H1 (cell line): ENCODE data around the gene SMAD6. TPM values are rescaled to one million over a fixed set of nuclear protein-coding genes. Genes with fewer than 3 reads are reported as not detected.
A peak's percentile ranks its signal among the peaks of the same experiment; 100 is the strongest.

Experiments
- CTCF ChIA-PET: fragments of 300-600 bp; sonication (Branson Sonifier 250); formaldehyde crosslinking; loops from one replicate; lab custom pipeline; 2021; ENCODE audit not compliant: partially characterized antibody; lab: Charles Lee
- POLR2A ChIA-PET: fragments of 300-600 bp; sonication (Branson Sonifier 250); formaldehyde crosslinking; loops from one replicate; lab custom pipeline; 2021; ENCODE audit warnings: inconsistent platforms; ENCODE audit not compliant: partially characterized antibody; lab: Charles Lee
- DNase-seq, 2 experiments: peaks; one replicate each; pipeline versions ENCODE4 v3.0.0 to v3.0.0-alpha.2; 2010 to 2022; ENCODE audit warnings: low spot score in 2 of 2, low read depth in 1 of 2, mixed read lengths in 1 of 2
- FAIRE-seq: peaks from 2 replicates; lab custom pipeline; 2011; peaks lifted over from hg19 to GRCh38; lab: Jason Lieb, UNC
- H2AFZ ChIP-seq: 2 replicates; pipeline ENCODE4 v1.8.1; 2012; ENCODE audit warnings: low read length, inconsistent platforms
- H2AK5ac ChIP-seq: 2 replicates; pipeline ENCODE4 v1.6.1; 2013; ENCODE audit warnings: low read depth, low read length
- H2BK120ac ChIP-seq: replicated peaks from 2 replicates; pipeline ENCODE3; 2013; ENCODE audit warnings: low read depth, low read length, inconsistent platforms
- H2BK12ac ChIP-seq: 2 replicates; pipeline ENCODE4 v1.6.1; 2013; ENCODE audit warnings: low read depth, low read length
- H2BK15ac ChIP-seq: 2 replicates; pipeline ENCODE4 v1.6.1; 2013; ENCODE audit warnings: low read length
- H2BK20ac ChIP-seq: 2 replicates; pipeline ENCODE4 v1.6.1; 2013; ENCODE audit warnings: low read length
- H2BK5ac ChIP-seq: 2 replicates; pipeline ENCODE4 v1.6.1; 2013; ENCODE audit warnings: low read depth, low read length
- H3K14ac ChIP-seq: 2 replicates; pipeline ENCODE4 v1.6.1; 2013; ENCODE audit warnings: inconsistent platforms; ENCODE audit not compliant: insufficient read length
- H3K18ac ChIP-seq: 2 replicates; pipeline ENCODE4 v1.6.1; 2013; ENCODE audit warnings: low read length; ENCODE audit errors: extremely low read depth
- H3K23ac ChIP-seq: 2 replicates; pipeline ENCODE4 v1.6.1; 2013; ENCODE audit warnings: inconsistent platforms; ENCODE audit not compliant: insufficient read length
- H3K23me2 ChIP-seq: 2 replicates; pipeline ENCODE4 v1.6.1; 2013; ENCODE audit warnings: low read depth, low read length
- H3K27ac ChIP-seq: 2 replicates; pipeline ENCODE4 v1.6.1; 2011; ENCODE audit warnings: low read depth, low read length, inconsistent platforms
- H3K27me3 ChIP-seq, 4 experiments: replicated peaks in 1 of 4; 1 replicate in 1 of 4; 2 replicates in 3 of 4; pipeline versions ENCODE4 v1.6.1 to v1.8.1; 2011 to 2013; ENCODE audit warnings: low read length in 3 of 4, mild to moderate bottlenecking in 3 of 4, inconsistent platforms in 2 of 4, mixed read lengths in 2 of 4, moderate library complexity in 1 of 4; ENCODE audit not compliant: control insufficient read depth in 3 of 4, insufficient read depth in 3 of 4; ENCODE audit errors: extremely low read depth in 1 of 4
- H3K36me3 ChIP-seq, 4 experiments: 2 replicates each; pipeline versions ENCODE4 v1.6.1 to v1.8.1; 2011 to 2013; ENCODE audit warnings: mild to moderate bottlenecking in 4 of 4, low read length in 3 of 4, moderate library complexity in 2 of 4, control low read depth in 1 of 4, inconsistent platforms in 1 of 4; ENCODE audit not compliant: insufficient read depth in 4 of 4, control insufficient read depth in 2 of 4
- H3K4ac ChIP-seq: replicated peaks from 2 replicates; pipeline ENCODE3; 2013; ENCODE audit warnings: low read length, low read depth, mixed read lengths, inconsistent platforms; ENCODE audit not compliant: insufficient read length
- H3K4me1 ChIP-seq, 4 experiments: replicated peaks in 1 of 4; 1 replicate in 1 of 4; 2 replicates in 3 of 4; pipeline versions ENCODE4 v1.6.1 to v1.8.1; 2011 to 2013; ENCODE audit warnings: low read length in 3 of 4, inconsistent platforms in 2 of 4, mixed read lengths in 1 of 4; ENCODE audit not compliant: insufficient read depth in 4 of 4, control insufficient read depth in 3 of 4
- H3K4me2 ChIP-seq, 2 experiments: 2 replicates each; pipeline versions ENCODE4 v1.6.1 to v1.8.1; 2011 to 2013; ENCODE audit warnings: low read depth in 2 of 2, low read length in 2 of 2, control low read depth in 1 of 2, inconsistent platforms in 1 of 2, mild to moderate bottlenecking in 1 of 2; ENCODE audit not compliant: insufficient read depth in 1 of 2
- H3K4me3 ChIP-seq, 4 experiments: fragments of 200-600, 300-600 bp in 1 of 4; sonication (generic), shearing (Covaris generic), sonication (Bioruptor Twin) in 1 of 4; 2 replicates each; pipeline versions ENCODE4 v1.5.1 to v1.8.1; 2011 to 2016; ENCODE audit warnings: low read length in 4 of 4, low read depth in 3 of 4, control low read depth in 2 of 4, inconsistent platforms in 2 of 4, mild to moderate bottlenecking in 2 of 4, mixed read lengths in 1 of 4, moderate library complexity in 1 of 4; ENCODE audit not compliant: insufficient read depth in 2 of 4; ENCODE audit errors: extremely low read depth in 1 of 4
- H3K56ac ChIP-seq: replicated peaks from 2 replicates; pipeline ENCODE3; 2013; ENCODE audit warnings: low read depth, mild to moderate bottlenecking, mixed read lengths, low read length, inconsistent platforms; ENCODE audit not compliant: insufficient read length
- H3K79me1 ChIP-seq: 2 replicates; pipeline ENCODE4 v1.6.1; 2013; ENCODE audit warnings: low read depth, low read length, control low read depth
- H3K79me2 ChIP-seq, 2 experiments: 2 replicates each; pipeline versions ENCODE4 v1.6.1 to v1.8.1; 2012 to 2013; ENCODE audit warnings: low read length in 2 of 2, mild to moderate bottlenecking in 2 of 2, inconsistent platforms in 1 of 2; ENCODE audit not compliant: insufficient read depth in 2 of 2, control insufficient read depth in 1 of 2
- H3K9ac ChIP-seq, 4 experiments: replicated peaks in 1 of 4; 1 replicate in 1 of 4; 2 replicates in 3 of 4; pipeline versions ENCODE4 v1.6.1 to v1.8.1; 2011 to 2013; ENCODE audit warnings: low read depth in 3 of 4, low read length in 3 of 4, control low read depth in 2 of 4, mild to moderate bottlenecking in 2 of 4, moderate library complexity in 2 of 4, inconsistent platforms in 1 of 4; ENCODE audit errors: extremely low read depth in 1 of 4
- H3K9me3 ChIP-seq, 2 experiments: 2 replicates each; pipeline versions ENCODE4 v1.6.1 to v1.8.1; 2012 to 2013; ENCODE audit warnings: mild to moderate bottlenecking in 2 of 2, moderate library complexity in 2 of 2, control low read depth in 1 of 2, inconsistent platforms in 1 of 2, low read depth in 1 of 2, low read length in 1 of 2, mixed read lengths in 1 of 2; ENCODE audit not compliant: insufficient read depth in 2 of 2
- H4K20me1 ChIP-seq, 2 experiments: replicated peaks in 1 of 2; 2 replicates each; pipeline versions ENCODE3 to v1.8.1; 2011 to 2013; ENCODE audit warnings: inconsistent platforms in 2 of 2, low read length in 2 of 2, mild to moderate bottlenecking in 1 of 2; ENCODE audit not compliant: insufficient read depth in 2 of 2, control insufficient read depth in 1 of 2
- H4K5ac ChIP-seq: 2 replicates; pipeline ENCODE4 v1.6.1; 2013; ENCODE audit warnings: low read length, low read depth, mixed read lengths, inconsistent platforms; ENCODE audit not compliant: insufficient read length
- H4K8ac ChIP-seq: 2 replicates; pipeline ENCODE4 v1.8.0; 2013; ENCODE audit warnings: mild to moderate bottlenecking, moderate library complexity, low read length, inconsistent platforms; ENCODE audit not compliant: insufficient read depth; ENCODE audit errors: extremely low read depth
- H4K91ac ChIP-seq: replicated peaks from 2 replicates; pipeline ENCODE3; 2013; ENCODE audit warnings: low read length, mixed read lengths, inconsistent platforms; ENCODE audit not compliant: insufficient read length
- RBBP5 ChIP-seq: IDR thresholded peaks from 2 replicates; pipeline ENCODE4 v1.7.1; 2012; ENCODE audit warnings: low read depth, mild to moderate bottlenecking, inconsistent platforms, low read length, moderate library complexity, borderline replicate concordance
- WGBS, 2 experiments: shearing (Covaris generic) in 1 of 2; methylation state at CpG; one replicate each; pipeline versions ENCODE4 v1.1.6 to v1.1.7; 2013 to 2015; ENCODE audit warnings: low lambda C conversion rate in 2 of 2, mixed read lengths in 2 of 2, inconsistent platforms in 1 of 2, low coverage in 1 of 2, missing lambda C conversion rate in 1 of 2; ENCODE audit not compliant: insufficient replicate concordance in 2 of 2, insufficient coverage in 1 of 2, insufficient read length in 1 of 2; ENCODE audit errors: extremely low coverage in 1 of 2, missing lambda C conversion rate in 1 of 2; 5-methylcytosine and 5-hydroxymethylcytosine counted together
- polyA plus RNA-seq, 7 experiments: library from polyadenylated mRNA; depleted of rRNA in 3 of 7; stranded (reverse) in 5 of 7; unstranded in 2 of 7; fragments of >200 nt in 5 of 7; fragments of 200-250 nt in 2 of 7; gene quantifications; 1 replicate in 5 of 7; 2 replicates in 1 of 7; 4 replicates in 1 of 7; pipeline versions ENCODE4 v1.2.1 to v1.2.3, GENCODE V29; 2011 to 2013; ENCODE audit warnings: missing spikeins in 2 of 7, mixed read lengths in 2 of 7
- total RNA-seq: library from RNA; stranded (reverse); fragmentation: NEBNext Ultra II Directional; extraction: Animal tissue kit (Norgen Biotek cat#: 25700); gene quantifications from 2 replicates; pipeline ENCODE4 v1.2.1, GENCODE V29; 2021
- TF ChIP-seq, protein P1 (sequence below): IDR thresholded peaks from 2 replicates; pipeline ENCODE4 v1.6.1; 2011; ENCODE audit warnings: low read depth, mild to moderate bottlenecking, low read length; ENCODE audit not compliant: insufficient read depth

Gene SMAD6
- total and polyA plus RNA-seq, 2 of the 8 experiments (the other 6 are each of a cell fraction or from before 2014, with no cell fraction given): 1.8 to 7.0 TPM

DNA sequence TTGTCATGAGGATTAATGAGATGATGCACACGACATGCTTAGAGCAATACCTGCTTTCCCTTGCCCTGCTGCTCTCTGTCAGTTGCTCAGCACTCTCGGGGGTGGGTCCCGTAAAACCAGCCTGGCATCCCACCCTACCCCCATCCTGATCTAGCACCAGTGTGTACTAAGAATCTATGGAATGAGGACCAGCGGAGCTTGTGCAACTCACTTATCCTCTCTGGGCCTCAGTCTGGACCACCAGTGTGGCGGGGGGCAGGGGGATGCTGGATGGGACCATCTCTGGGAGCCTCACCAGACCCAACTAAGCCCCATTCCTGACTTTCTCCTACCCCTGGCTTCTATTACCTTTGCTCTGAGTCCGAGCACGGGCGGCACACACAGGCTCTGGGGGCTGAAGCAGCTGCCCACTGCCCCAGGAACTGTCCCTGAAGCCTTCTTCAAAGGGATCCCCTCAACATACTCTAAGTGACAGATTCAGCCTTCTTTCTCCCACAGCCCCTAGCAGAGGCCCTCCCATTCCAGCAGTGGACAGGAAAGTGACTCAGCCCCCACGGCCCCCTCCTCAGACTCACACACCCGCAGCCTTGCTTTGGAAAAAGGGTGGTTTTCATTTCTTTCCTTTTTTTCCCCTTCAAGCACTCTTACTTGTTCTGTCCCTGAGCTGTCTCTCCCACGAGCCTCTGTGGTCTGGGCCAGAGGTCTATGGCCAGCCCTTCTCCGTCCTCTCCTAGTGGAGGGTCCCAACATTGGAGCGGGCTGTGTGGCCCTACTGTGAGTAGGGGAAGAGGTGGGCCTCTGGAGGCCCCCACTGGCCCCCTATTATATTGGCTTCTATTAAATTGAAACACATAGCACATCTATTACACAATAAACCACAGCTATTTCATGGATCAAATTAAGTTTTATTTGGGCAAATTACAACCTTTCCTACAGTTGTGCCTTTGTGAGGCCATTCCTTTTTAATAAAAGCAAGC lies 100.3 kb downstream of the SMAD6 start:
- H3K36me3 ChIP-seq: no peaks in the 10 kb centered on the region
- no peaks in the 10 kb centered on the region for H3K9me3 ChIP-seq
- H3K4ac ChIP-seq: no peak overlapping the region
- POLR2A ChIA-PET: interaction anchor here (1.3 kb wide), 2 partner anchors 12 to 27 kb away, joined by 3 to 4 read pairs; no protein-coding TSS in a partner anchor
- H3K4me3 ChIP-seq: no peak overlapping the region
- no peak overlapping the region for H2BK5ac ChIP-seq
- no peaks in the 10 kb centered on the region for H3K27me3 ChIP-seq
- H3K56ac ChIP-seq: no peak overlapping the region
- CTCF ChIA-PET: interaction anchor here (0.6 to 2.4 kb wide), 6 partner anchors 13 to 1061 kb away, joined by 3 to 10 read pairs (median 3); no protein-coding TSS in a partner anchor
- H3K79me2 ChIP-seq: no peaks in the 10 kb centered on the region
- TF ChIP-seq, protein P1, sequence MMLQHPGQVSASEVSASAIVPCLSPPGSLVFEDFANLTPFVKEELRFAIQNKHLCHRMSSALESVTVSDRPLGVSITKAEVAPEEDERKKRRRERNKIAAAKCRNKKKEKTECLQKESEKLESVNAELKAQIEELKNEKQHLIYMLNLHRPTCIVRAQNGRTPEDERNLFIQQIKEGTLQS: 0 out of 2 replicates have a peak, but pooled peaks have one; percentile 0
- TF ChIP-seq RBBP5: no peak
- H3K18ac ChIP-seq: peak overlapping the region; percentile 57; the same call in 1 of the 2 replicates
- H4K91ac ChIP-seq: no peak overlapping the region
- no peak overlapping the region for H4K5ac ChIP-seq
- WGBS, 2 experiments: 87% methylated on average over 13 of the region's 13 CpGs; no CpG with 5 or more reads in 1 of the 2 experiments
- H3K27ac ChIP-seq: no peak overlapping the region
- DNase-seq (no peak), FAIRE-seq (no peak)
- no peak overlapping the region for H4K8ac ChIP-seq
- H3K9ac ChIP-seq: no peak overlapping the region
- H2BK15ac ChIP-seq: no peak overlapping the region; the same call in 1 of the 2 replicates
- H3K14ac ChIP-seq: no peak overlapping the region
- no peak overlapping the region for H2BK120ac ChIP-seq
- H2AK5ac ChIP-seq: peak overlapping the region; percentile 95
- H2AFZ ChIP-seq: no peak overlapping the region
- no peak overlapping the region for H3K4me2 ChIP-seq
- H3K23ac ChIP-seq: no peak overlapping the region
- peaks cover 0 to 9% (median 7%) of the 10 kb centered on the region in 4 experiments; a peak in 5 of 7 replicates for H3K4me1 ChIP-seq
- H3K79me1 ChIP-seq: no peaks in the 10 kb centered on the region
- H2BK20ac ChIP-seq: peak overlapping the region; percentile 75; the same call in 1 of the 2 replicates
- H2BK12ac ChIP-seq: 0 out of 2 replicates have a peak overlapping the region, but pooled peaks have one; percentile 46
- H4K20me1 ChIP-seq: no peaks in the 10 kb centered on the region
- no peaks in the 10 kb centered on the region for H3K23me2 ChIP-seq
